ENCODE results near the gene PICALM.
A peak's percentile ranks its signal among the peaks of the same experiment; 100 is the strongest.

PICALM gene

GRCh38 chr11:86066657-86067008, 2.3 kb downstream of the PICALM start:
- H3K4me1 ChIP-seq (ENCODE audit: control insufficient read depth, insufficient read depth, low read length): peaks cover 5% of the 10 kb centered on the region
- no peaks in the 10 kb centered on the region for H3K27me3 ChIP-seq (ENCODE audit: control insufficient read depth, insufficient read depth, low read length, poor library complexity, severe bottlenecking)
- H3K4me3 ChIP-seq (ENCODE audit: insufficient read depth, low read depth, low read length): peak overlapping the region; percentile 81
- WGBS, 2 experiments: 42 to 56% methylated on average over 1 to 5 of the region's 5 CpGs
- no peaks in the 10 kb centered on the region for H3K36me3 ChIP-seq (ENCODE audit: control insufficient read depth, insufficient read depth, low read length)
- H3K9me3 ChIP-seq (ENCODE audit: control insufficient read depth, low read length): no peaks in the 10 kb centered on the region
- no peak overlapping the region for H3K27ac ChIP-seq (ENCODE audit: insufficient read depth, low read depth, low read length, poor library complexity, severe bottlenecking)

- H3K4me3 ChIP-seq (ENCODE audit: insufficient read depth, low read depth, low read length): peak overlapping the region; percentile 81
- no peak overlapping the region for H3K27ac ChIP-seq (ENCODE audit: insufficient read depth, low read depth, low read length, poor library complexity, severe bottlenecking)
- no peaks in the 10 kb centered on the region for H3K9me3 ChIP-seq (ENCODE audit: control insufficient read depth, low read length)
- H3K27me3 ChIP-seq (ENCODE audit: control insufficient read depth, insufficient read depth, low read length, poor library complexity, severe bottlenecking): no peaks in the 10 kb centered on the region
- 51 to 87% methylated on average over 2 to 3 of the region's 3 CpGs for WGBS, 2 experiments
- H3K36me3 ChIP-seq (ENCODE audit: control insufficient read depth, insufficient read depth, low read length): no peaks in the 10 kb centered on the region
- peaks cover 5% of the 10 kb centered on the region for H3K4me1 ChIP-seq (ENCODE audit: control insufficient read depth, insufficient read depth, low read length)
Measured at GRCh38 chr11:86066033-86066432, 2.9 kb downstream of the PICALM start.

GRCh38 chr11:86064220-86064803, 4.6 kb downstream of the PICALM start:
- Histone ChIP-seq H3K27ac (ENCODE audit: insufficient read depth, low read depth, low read length, poor library complexity, severe bottlenecking) (no peak overlapping the region), H3K27me3 (ENCODE audit: control insufficient read depth, insufficient read depth, low read length, poor library complexity, severe bottlenecking) (no peaks in the 10 kb centered on the region), H3K9me3 (ENCODE audit: control insufficient read depth, low read length) (no peaks in the 10 kb centered on the region), H3K36me3 (ENCODE audit: control insufficient read depth, insufficient read depth, low read length) (no peaks in the 10 kb centered on the region), H3K4me3 (ENCODE audit: insufficient read depth, low read depth, low read length) (no peak overlapping the region), H3K4me1 (ENCODE audit: control insufficient read depth, insufficient read depth, low read length) (peaks cover 5% of the 10 kb centered on the region)
- WGBS, 2 experiments: 89 to 94% methylated on average over 4 to 5 of the region's 5 CpGs

GRCh38 chr11:86063536-86063935, 5.3 kb downstream of the PICALM start:
- WGBS, 2 experiments: 83 to 100% methylated on average over 1 of the region's 1 CpG
- Histone ChIP-seq H3K36me3 (ENCODE audit: control insufficient read depth, insufficient read depth, low read length) (no peaks in the 10 kb centered on the region), H3K4me1 (ENCODE audit: control insufficient read depth, insufficient read depth, low read length) (peaks cover 5% of the 10 kb centered on the region), H3K27me3 (ENCODE audit: control insufficient read depth, insufficient read depth, low read length, poor library complexity, severe bottlenecking) (no peaks in the 10 kb centered on the region), H3K4me3 (ENCODE audit: insufficient read depth, low read depth, low read length) (no peak overlapping the region), H3K27ac (ENCODE audit: insufficient read depth, low read depth, low read length, poor library complexity, severe bottlenecking) (no peak overlapping the region), H3K9me3 (ENCODE audit: control insufficient read depth, low read length) (no peaks in the 10 kb centered on the region)

GRCh38 chr11:86062719-86063118, 6.2 kb downstream of the PICALM start:
- Histone ChIP-seq H3K27me3 (ENCODE audit: control insufficient read depth, insufficient read depth, low read length, poor library complexity, severe bottlenecking) (no peaks in the 10 kb centered on the region), H3K27ac (ENCODE audit: insufficient read depth, low read depth, low read length, poor library complexity, severe bottlenecking) (no peak overlapping the region), H3K36me3 (ENCODE audit: control insufficient read depth, insufficient read depth, low read length) (no peaks in the 10 kb centered on the region), H3K4me1 (ENCODE audit: control insufficient read depth, insufficient read depth, low read length) (peaks cover 5% of the 10 kb centered on the region), H3K4me3 (ENCODE audit: insufficient read depth, low read depth, low read length) (no peak overlapping the region), H3K9me3 (ENCODE audit: control insufficient read depth, low read length) (no peaks in the 10 kb centered on the region)
- 96% methylated on average over 2 of the region's 3 CpGs for WGBS, 2 experiments

GRCh38 chr11:86061483-86062205, 7.2 kb downstream of the PICALM start:
- no peaks in the 10 kb centered on the region for H3K36me3 ChIP-seq (ENCODE audit: control insufficient read depth, insufficient read depth, low read length)
- H3K27me3 ChIP-seq (ENCODE audit: control insufficient read depth, insufficient read depth, low read length, poor library complexity, severe bottlenecking): no peaks in the 10 kb centered on the region
- peaks cover 5% of the 10 kb centered on the region for H3K4me1 ChIP-seq (ENCODE audit: control insufficient read depth, insufficient read depth, low read length)
- H3K9me3 ChIP-seq (ENCODE audit: control insufficient read depth, low read length): no peaks in the 10 kb centered on the region
- WGBS, 2 experiments: 86 to 95% methylated on average over 10 to 11 of the region's 11 CpGs
- H3K27ac ChIP-seq (ENCODE audit: insufficient read depth, low read depth, low read length, poor library complexity, severe bottlenecking): no peak overlapping the region
- no peak overlapping the region for H3K4me3 ChIP-seq (ENCODE audit: insufficient read depth, low read depth, low read length)

- no peak overlapping the region for H3K4me3 ChIP-seq (ENCODE audit: insufficient read depth, low read depth, low read length)
- H3K36me3 ChIP-seq (ENCODE audit: control insufficient read depth, insufficient read depth, low read length): no peaks in the 10 kb centered on the region
- H3K27me3 ChIP-seq (ENCODE audit: control insufficient read depth, insufficient read depth, low read length, poor library complexity, severe bottlenecking): no peaks in the 10 kb centered on the region
- H3K4me1 ChIP-seq (ENCODE audit: control insufficient read depth, insufficient read depth, low read length): no peaks in the 10 kb centered on the region
- no peak overlapping the region for H3K27ac ChIP-seq (ENCODE audit: insufficient read depth, low read depth, low read length, poor library complexity, severe bottlenecking)
- no peaks in the 10 kb centered on the region for H3K9me3 ChIP-seq (ENCODE audit: control insufficient read depth, low read length)
Measured at GRCh38 chr11:86060544-86060943, 8.3 kb downstream of the PICALM start.

GRCh38 chr11:86058360-86058759, 10.5 kb downstream of the PICALM start:
- Histone ChIP-seq H3K27ac (ENCODE audit: insufficient read depth, low read depth, low read length, poor library complexity, severe bottlenecking) (no peak overlapping the region), H3K4me3 (ENCODE audit: insufficient read depth, low read depth, low read length) (no peak overlapping the region), H3K27me3 (ENCODE audit: control insufficient read depth, insufficient read depth, low read length, poor library complexity, severe bottlenecking) (no peaks in the 10 kb centered on the region), H3K9me3 (ENCODE audit: control insufficient read depth, low read length) (no peaks in the 10 kb centered on the region), H3K4me1 (ENCODE audit: control insufficient read depth, insufficient read depth, low read length) (no peaks in the 10 kb centered on the region), H3K36me3 (ENCODE audit: control insufficient read depth, insufficient read depth, low read length) (no peaks in the 10 kb centered on the region)

- Histone ChIP-seq H3K4me1 (ENCODE audit: control insufficient read depth, insufficient read depth, low read length) (no peaks in the 10 kb centered on the region), H3K9me3 (ENCODE audit: control insufficient read depth, low read length) (no peaks in the 10 kb centered on the region), H3K4me3 (ENCODE audit: insufficient read depth, low read depth, low read length) (no peak overlapping the region), H3K36me3 (ENCODE audit: control insufficient read depth, insufficient read depth, low read length) (no peaks in the 10 kb centered on the region), H3K27ac (ENCODE audit: insufficient read depth, low read depth, low read length, poor library complexity, severe bottlenecking) (no peak overlapping the region), H3K27me3 (ENCODE audit: control insufficient read depth, insufficient read depth, low read length, poor library complexity, severe bottlenecking) (no peaks in the 10 kb centered on the region)
- 83% methylated on average over 1 of the region's 1 CpG; no CpG with 5 or more reads in 1 of the 2 experiments for WGBS, 2 experiments
Measured at GRCh38 chr11:86056351-86056854, 12.5 kb downstream of the PICALM start.

- no peak overlapping the region for H3K27ac ChIP-seq (ENCODE audit: insufficient read depth, low read depth, low read length, poor library complexity, severe bottlenecking)
- H3K36me3 ChIP-seq (ENCODE audit: control insufficient read depth, insufficient read depth, low read length): no peaks in the 10 kb centered on the region
- no peaks in the 10 kb centered on the region for H3K4me1 ChIP-seq (ENCODE audit: control insufficient read depth, insufficient read depth, low read length)
- WGBS, 2 experiments: 94% methylated on average over 10 of the region's 10 CpGs
- H3K9me3 ChIP-seq (ENCODE audit: control insufficient read depth, low read length): no peaks in the 10 kb centered on the region
- no peak overlapping the region for H3K4me3 ChIP-seq (ENCODE audit: insufficient read depth, low read depth, low read length)
- no peaks in the 10 kb centered on the region for H3K27me3 ChIP-seq (ENCODE audit: control insufficient read depth, insufficient read depth, low read length, poor library complexity, severe bottlenecking)
Measured at GRCh38 chr11:86052693-86053641, 15.9 kb downstream of the PICALM start.

All from ectodermal cell (in vitro differentiated cells).